Right lobe of liver (tissue), 6 donors: ENCODE data around the gene CERS5. TPM values are rescaled to one million over a fixed set of nuclear protein-coding genes. Genes with fewer than 3 reads are reported as not detected.

Source experiments
- ATAC-seq, 4 donors: fragments of 200-7000 bp; cut with Tn5 transposase; one replicate each; pipeline ENCODE4 v1.9.1; 2020; ENCODE audit warnings: mild to moderate bottlenecking in 4 of 4, moderate library complexity in 4 of 4
- DNase-seq, 3 donors: peaks; one replicate each; pipeline ENCODE4 v3.0.0-alpha.2; 2020
- H3K27ac ChIP-seq, 3 donors: fragments of 200-600 bp; one replicate each; pipeline ENCODE4 v1.8.0; 2022
- H3K27me3 ChIP-seq, 2 donors: fragments of 200-600 bp; one replicate each; pipeline ENCODE4 v1.8.0; 2022
- H3K36me3 ChIP-seq, 4 donors: fragments of 200-600 bp; sonication (generic) in 1 of 4; one replicate each; pipeline versions ENCODE4 v1.5.1 to v1.8.0; 2017 to 2022; ENCODE audit warnings: control low read depth in 1 of 4
- H3K4me1 ChIP-seq, 4 donors: fragments of 200-600 bp; sonication (generic) in 1 of 4; one replicate each; pipeline versions ENCODE4 v1.5.1 to v1.8.0; 2017 to 2022; ENCODE audit warnings: control low read depth in 1 of 4
- H3K4me3 ChIP-seq, 3 donors: fragments of 200-600 bp; one replicate each; pipeline ENCODE4 v1.8.0; 2022
- H3K9me3 ChIP-seq, 4 donors: fragments of 200-600 bp; sonication (generic) in 1 of 4; one replicate each; pipeline versions ENCODE4 v1.5.1 to v1.8.0; 2017 to 2022; ENCODE audit warnings: control low read depth in 1 of 4
- POLR2A ChIP-seq: fragments of 450-650 bp; IDR thresholded peaks from one replicate; pipeline ENCODE4 v1.6.1; 2017; ENCODE audit warnings: antibody characterized with exemption, mild to moderate bottlenecking
- WGBS: methylation state at CpG from one replicate; pipeline ENCODE4 v1.1.6; 2018; ENCODE audit warnings: low coverage, low lambda C conversion rate; ENCODE audit not compliant: insufficient coverage; ENCODE audit errors: missing lambda C conversion rate; 5-methylcytosine and 5-hydroxymethylcytosine counted together
- intact Hi-C, 2 donors: fragments of 100-400 bp; cut with DNase I; formaldehyde crosslinking; loops; one replicate each; pipeline versions ENCODE4 v1.11.2 to v1.14.1; 2022
- total RNA-seq, 6 experiments: library from RNA; depleted of rRNA in 2 of 6; stranded (reverse); fragments of >200 nt in 2 of 6; fragmentation: NEBNext Ultra II Directional in 3 of 6; extraction: Animal tissue kit (Norgen Biotek cat#: 25700) in 3 of 6; gene quantifications; one replicate each; pipeline versions ENCODE4 v1.1.0 to v1.2.4, GENCODE V29; 2016 to 2023
- TF ChIP-seq, protein P1 (sequence below), 4 donors: fragments of 200-600 bp in 3 of 4; fragments of 450-650 bp in 1 of 4; IDR thresholded peaks; one replicate each; pipeline versions ENCODE4 v1.5.1 to v1.8.0; 2016 to 2022; ENCODE audit warnings: antibody characterized with exemption in 4 of 4, mild to moderate bottlenecking in 2 of 4
- donor health status: DM: no; HTN: yes; CAD: no.
- donor health status: DM: no; HTN: no; CAD: no.
- donor health status: DM: no; HTN: no; CAD: no.
- donor health status: DM: no; HTN: yes; CAD: no.
- donor health status: DM: no; HTN: yes; CAD: no.

Gene CERS5
- total RNA-seq, 6 experiments from 2014 or later, result 5.0 to 12.0 (median 8.0) TPM

DNA sequence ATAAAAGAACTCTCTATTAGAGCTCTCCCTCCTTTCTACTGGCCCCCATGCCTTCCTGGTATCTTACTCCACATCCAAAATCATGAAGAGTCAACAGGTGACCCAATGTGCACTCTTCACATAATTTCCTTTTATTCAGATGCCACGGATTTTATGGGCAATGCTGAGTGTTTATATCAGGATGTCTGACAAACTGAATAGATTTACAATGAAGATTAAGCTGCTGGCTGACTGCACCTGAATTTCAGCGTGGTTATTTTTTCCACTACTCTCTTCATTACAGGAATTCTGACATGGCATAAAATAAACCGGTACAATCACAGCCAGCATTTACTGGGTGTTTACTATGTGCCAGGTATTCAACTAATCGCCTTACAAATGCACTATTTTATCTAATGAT, 29.4 kb upstream of the CERS5 start:
- Histone ChIP-seq H3K36me3 (peaks cover 0 to 13% (median 0%) of the 10 kb centered on the region in 4 donors), H3K9me3 (no peaks in the 10 kb centered on the region), H3K4me3 (no peak overlapping the region), H3K4me1 (no peaks in the 10 kb centered on the region), H3K27ac (no peak overlapping the region), H3K27me3 (no peaks in the 10 kb centered on the region)
- intact Hi-C loops, result no loop called here
- no peak for TF ChIP-seq POLR2A
- 81% methylated on average over 4 of the region's 4 CpGs for WGBS
- DNase-seq, result no peak
- ATAC-seq, result no peak

DNA sequence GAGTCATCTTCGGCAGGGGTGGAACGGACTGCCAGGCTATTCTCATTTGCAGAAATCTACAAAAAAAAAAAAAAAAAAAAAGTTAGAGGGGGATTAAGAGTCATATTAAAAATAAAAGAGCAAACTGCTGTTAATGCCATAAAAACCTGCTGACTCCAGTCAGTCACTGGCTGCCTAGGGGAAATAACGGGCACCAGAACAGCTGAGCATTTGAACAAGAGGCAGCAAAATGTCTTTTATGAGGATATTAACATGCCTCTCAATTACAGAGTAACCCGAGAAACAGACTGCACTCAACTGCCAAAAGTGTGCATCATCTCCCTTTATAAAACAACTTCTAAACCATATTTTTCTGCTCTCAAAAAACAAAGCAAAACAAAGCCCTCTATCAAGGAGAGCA, 28.7 kb upstream of the CERS5 start:
- TF ChIP-seq, protein P1, sequence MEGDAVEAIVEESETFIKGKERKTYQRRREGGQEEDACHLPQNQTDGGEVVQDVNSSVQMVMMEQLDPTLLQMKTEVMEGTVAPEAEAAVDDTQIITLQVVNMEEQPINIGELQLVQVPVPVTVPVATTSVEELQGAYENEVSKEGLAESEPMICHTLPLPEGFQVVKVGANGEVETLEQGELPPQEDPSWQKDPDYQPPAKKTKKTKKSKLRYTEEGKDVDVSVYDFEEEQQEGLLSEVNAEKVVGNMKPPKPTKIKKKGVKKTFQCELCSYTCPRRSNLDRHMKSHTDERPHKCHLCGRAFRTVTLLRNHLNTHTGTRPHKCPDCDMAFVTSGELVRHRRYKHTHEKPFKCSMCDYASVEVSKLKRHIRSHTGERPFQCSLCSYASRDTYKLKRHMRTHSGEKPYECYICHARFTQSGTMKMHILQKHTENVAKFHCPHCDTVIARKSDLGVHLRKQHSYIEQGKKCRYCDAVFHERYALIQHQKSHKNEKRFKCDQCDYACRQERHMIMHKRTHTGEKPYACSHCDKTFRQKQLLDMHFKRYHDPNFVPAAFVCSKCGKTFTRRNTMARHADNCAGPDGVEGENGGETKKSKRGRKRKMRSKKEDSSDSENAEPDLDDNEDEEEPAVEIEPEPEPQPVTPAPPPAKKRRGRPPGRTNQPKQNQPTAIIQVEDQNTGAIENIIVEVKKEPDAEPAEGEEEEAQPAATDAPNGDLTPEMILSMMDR (IDR thresholded peaks at IDR 0.05), result no peak
- TF ChIP-seq POLR2A, result no peak
- H3K9me3 ChIP-seq, result no peaks in the 10 kb centered on the region
- WGBS, result 86% methylated on average over 4 of the region's 4 CpGs
- no peak overlapping the region for H3K4me3 ChIP-seq
- DNase-seq (no peak), ATAC-seq (no peak)
- H3K27me3 ChIP-seq, result no peaks in the 10 kb centered on the region
- peaks cover 0 to 13% (median 0%) of the 10 kb centered on the region in 4 donors for H3K36me3 ChIP-seq
- no peaks in the 10 kb centered on the region for H3K4me1 ChIP-seq
- intact Hi-C loops, result no loop called here
- H3K27ac ChIP-seq, result no peak overlapping the region

GRCh38 chr12:50192908-50193307, 25.7 kb upstream of the CERS5 start:
- H3K27me3 ChIP-seq, result no peaks in the 10 kb centered on the region
- H3K27ac ChIP-seq, result no peak overlapping the region
- WGBS, result 76% methylated on average over 5 of the region's 5 CpGs
- H3K36me3 ChIP-seq, result peaks cover 0 to 4% (median 0%) of the 10 kb centered on the region in 4 donors
- no peak for TF ChIP-seq POLR2A
- TF ChIP-seq, protein P1 (IDR thresholded peaks at IDR 0.05), result no peak
- H3K9me3 ChIP-seq, result no peaks in the 10 kb centered on the region
- no peak for DNase-seq
- no peak overlapping the region for H3K4me3 ChIP-seq
- no peaks in the 10 kb centered on the region for H3K4me1 ChIP-seq
- ATAC-seq, result no peak
- intact Hi-C loops, result no loop called here

GRCh38 chr12:50192236-50192635, 25.1 kb upstream of the CERS5 start:
- H3K4me3 ChIP-seq, result no peak overlapping the region
- no peaks in the 10 kb centered on the region for H3K4me1 ChIP-seq
- no peaks in the 10 kb centered on the region for H3K9me3 ChIP-seq
- DNase-seq (no peak), ATAC-seq (no peak)
- intact Hi-C loops, result no loop called here
- WGBS, result 96% methylated on average over 4 of the region's 4 CpGs
- peaks cover 0 to 4% (median 0%) of the 10 kb centered on the region in 4 donors for H3K36me3 ChIP-seq
- H3K27ac ChIP-seq, result no peak overlapping the region
- TF ChIP-seq, protein P1 (IDR thresholded peaks at IDR 0.05), result no peak
- no peak for TF ChIP-seq POLR2A
- no peaks in the 10 kb centered on the region for H3K27me3 ChIP-seq

- no peak for ATAC-seq
- Histone ChIP-seq H3K4me1 (no peaks in the 10 kb centered on the region), H3K9me3 (no peaks in the 10 kb centered on the region), H3K27me3 (no peaks in the 10 kb centered on the region), H3K27ac (no peak overlapping the region), H3K4me3 (no peak overlapping the region), H3K36me3 (peaks cover 0 to 4% (median 0%) of the 10 kb centered on the region in 4 donors)
- DNase-seq, result no peak
- TF ChIP-seq POLR2A, result no peak
- TF ChIP-seq, protein P1 (IDR thresholded peaks at IDR 0.05), result no peak
- intact Hi-C loops, result no loop called here
- 50% methylated on average over 1 of the region's 1 CpG for WGBS
Measured at GRCh38 chr12:50190859-50191258, 23.7 kb upstream of the CERS5 start.
